ENCODE results near the gene GRK4.

The GRK4 gene

GRCh38 chr4:2949782-2950125 lies 13.6 kb upstream of the GRK4 start:
- Histone ChIP-seq H3K27ac (ENCODE audit: low read depth, low read length) (no peak overlapping the region), H3K9me2 (replicated peaks; ENCODE audit: insufficient read depth, low read length) (no peaks in the 10 kb centered on the region), H2AFZ (ENCODE audit: low read depth, low read length, severe bottlenecking) (no peak overlapping the region), H3K27me3 (ENCODE audit: low read length) (no peaks in the 10 kb centered on the region), H3K9ac (ENCODE audit: low read length) (no peak overlapping the region), H3K4me2 (ENCODE audit: low read depth, low read length, poor library complexity, severe bottlenecking) (no peak overlapping the region), H3F3A (ENCODE audit: insufficient read depth) (peaks cover 18% of the 10 kb centered on the region), H3K4me3 (ENCODE audit: insufficient read depth, low read length, poor library complexity, severe bottlenecking) (no peak overlapping the region), H3K36me3 (ENCODE audit: low read length) (peaks cover 20% of the 10 kb centered on the region), H4K20me1 (ENCODE audit: low read depth, low read length) (no peaks in the 10 kb centered on the region), H3K9me3 (ENCODE audit: insufficient read depth, low read length) (no peaks in the 10 kb centered on the region), H3K79me2 (ENCODE audit: insufficient read depth, low read length) (no peaks in the 10 kb centered on the region)
- no peak for TF ChIP-seq EZH2phosphoT487 (conservative IDR thresholded peaks at IDR 0.05; ENCODE audit: low read length)
- TF ChIP-seq CTCF (IDR thresholded peaks at IDR 0.05; ENCODE audit: insufficient read depth, low read length, poor library complexity, severe bottlenecking), result no peak

GRCh38 chr4:2950221-2950989 lies 13.0 kb upstream of the GRK4 start:
- no peak overlapping the region for H3K27ac ChIP-seq (ENCODE audit: low read depth, low read length)
- peaks cover 19% of the 10 kb centered on the region for H3F3A ChIP-seq (ENCODE audit: insufficient read depth)
- H3K9me3 ChIP-seq (ENCODE audit: insufficient read depth, low read length), result no peaks in the 10 kb centered on the region
- TF ChIP-seq EZH2phosphoT487 (conservative IDR thresholded peaks at IDR 0.05; ENCODE audit: low read length) (no peak), CTCF (IDR thresholded peaks at IDR 0.05; ENCODE audit: insufficient read depth, low read length, poor library complexity, severe bottlenecking) (no peak)
- H3K9me2 ChIP-seq (replicated peaks; ENCODE audit: insufficient read depth, low read length), result no peaks in the 10 kb centered on the region
- H3K27me3 ChIP-seq (ENCODE audit: low read length), result no peaks in the 10 kb centered on the region
- H2AFZ ChIP-seq (ENCODE audit: low read depth, low read length, severe bottlenecking), result no peak overlapping the region
- H3K9ac ChIP-seq (ENCODE audit: low read length), result no peak overlapping the region
- peaks cover 16% of the 10 kb centered on the region for H3K36me3 ChIP-seq (ENCODE audit: low read length)
- peaks cover under 1% of the 10 kb centered on the region; the same call in 1 of the 2 replicates for H4K20me1 ChIP-seq (ENCODE audit: low read depth, low read length)
- peaks cover under 1% of the 10 kb centered on the region; the same call in 1 of the 2 replicates for H3K79me2 ChIP-seq (ENCODE audit: insufficient read depth, low read length)
- no peak overlapping the region for H3K4me3 ChIP-seq (ENCODE audit: insufficient read depth, low read length, poor library complexity, severe bottlenecking)
- no peak overlapping the region for H3K4me2 ChIP-seq (ENCODE audit: low read depth, low read length, poor library complexity, severe bottlenecking)

GRCh38 chr4:2953496-2953895 lies 9.9 kb upstream of the GRK4 start:
- TF ChIP-seq CTCF (IDR thresholded peaks at IDR 0.05; ENCODE audit: insufficient read depth, low read length, poor library complexity, severe bottlenecking) (no peak), EZH2phosphoT487 (conservative IDR thresholded peaks at IDR 0.05; ENCODE audit: low read length) (no peak)
- peaks cover 34% of the 10 kb centered on the region for H3K36me3 ChIP-seq (ENCODE audit: low read length)
- H3K9me3 ChIP-seq (ENCODE audit: insufficient read depth, low read length), result no peaks in the 10 kb centered on the region

More at GRCh38 chr4:2953496-2953895, 9.9 kb upstream of the GRK4 start:
- Histone ChIP-seq H3K27me3 (ENCODE audit: low read length) (no peaks in the 10 kb centered on the region), H3F3A (ENCODE audit: insufficient read depth) (peaks cover 32% of the 10 kb centered on the region), H4K20me1 (ENCODE audit: low read depth, low read length) (peaks cover 16% of the 10 kb centered on the region; the same call in 1 of the 2 replicates), H3K27ac (ENCODE audit: low read depth, low read length) (no peak overlapping the region), H2AFZ (ENCODE audit: low read depth, low read length, severe bottlenecking) (no peak overlapping the region), H3K4me3 (ENCODE audit: insufficient read depth, low read length, poor library complexity, severe bottlenecking) (no peak overlapping the region), H3K9me2 (replicated peaks; ENCODE audit: insufficient read depth, low read length) (no peaks in the 10 kb centered on the region), H3K79me2 (ENCODE audit: insufficient read depth, low read length) (peaks cover 28% of the 10 kb centered on the region), H3K9ac (ENCODE audit: low read length) (no peak overlapping the region), H3K4me2 (ENCODE audit: low read depth, low read length, poor library complexity, severe bottlenecking) (no peak overlapping the region)
